ENCODE results near the gene POFUT1. TPM values are rescaled to one million over a fixed set of nuclear protein-coding genes. Genes with fewer than 3 reads are reported as not detected.

The POFUT1 gene
- polyA plus RNA-seq, 1 of the 3 experiments (the other 2 are of a cell fraction), result 35.6 TPM

DNA sequence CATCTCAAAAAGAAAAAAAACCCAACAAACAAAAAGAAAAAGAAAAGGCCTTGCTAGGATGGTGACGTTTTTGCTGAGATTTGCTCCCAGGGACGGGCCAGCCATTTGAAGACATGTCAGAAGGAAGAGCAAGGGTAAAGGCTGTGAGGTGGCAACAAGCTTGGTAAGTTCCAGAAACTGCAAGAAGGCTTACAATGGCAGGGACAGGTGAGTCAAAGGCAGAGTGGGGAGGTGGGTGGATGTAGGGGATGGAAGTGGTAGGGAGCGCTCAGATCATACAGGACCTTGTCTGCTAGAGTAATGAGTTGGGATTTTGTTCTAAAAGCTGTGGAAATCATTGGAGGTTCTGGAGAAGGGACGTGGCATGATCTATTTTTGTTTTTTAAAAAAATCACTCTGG lies 74.0 kb downstream of the POFUT1 start:
- CTCF ChIA-PET, result interaction anchor here (0.8 kb wide), 1 partner anchor 75 kb away, joined by 3 read pairs; no protein-coding TSS in a partner anchor
- no peak overlapping the region for H3K9ac ChIP-seq
- no peaks in the 10 kb centered on the region for H3K9me2 ChIP-seq
- POLR2A ChIA-PET, result no interaction called here
- H2AFZ ChIP-seq (ENCODE audit: low read depth), result no peak overlapping the region
- H3K27ac ChIP-seq (ENCODE audit: low read depth in 2 of 2, low read length in 1 of 2), result no peak overlapping the region
- peaks cover 72% of the 10 kb centered on the region for H3K79me2 ChIP-seq (ENCODE audit: insufficient read depth)
- DNase-seq, result no peak
- H3K9me3 ChIP-seq, result no peaks in the 10 kb centered on the region
- H3K4me1 ChIP-seq (ENCODE audit: control insufficient read depth in 1 of 2, insufficient read depth in 2 of 2, low read depth in 1 of 2, low read length in 1 of 2), result peaks cover 4 to 14% of the 10 kb centered on the region in 2 experiments
- no peaks in the 10 kb centered on the region for H3F3A ChIP-seq (replicated peaks; ENCODE audit: insufficient read depth)
- H4K20me1 ChIP-seq (ENCODE audit: insufficient read depth), result peaks cover 12% of the 10 kb centered on the region; the same call in 1 of the 2 replicates
- H3K36me3 ChIP-seq (replicated peaks in 1 of 2; ENCODE audit: control insufficient read depth in 1 of 2, insufficient read depth in 2 of 2, low read length in 1 of 2), result peaks cover 0 to 5% of the 10 kb centered on the region in 2 experiments
- H3K27me3 ChIP-seq (ENCODE audit: insufficient read depth), result no peaks in the 10 kb centered on the region
- no peak overlapping the region for H3K4me3 ChIP-seq (ENCODE audit: low read depth in 2 of 2, low read length in 1 of 2)
- WGBS (ENCODE audit: low lambda C conversion rate), result 96% methylated on average over 4 of the region's 4 CpGs
- no peak for TF ChIP-seq FOXM1 (IDR thresholded peaks at IDR 0.05; ENCODE audit: low read depth)
- no peak for TF ChIP-seq FOXJ3 (CRISPR knock-in tag; IDR thresholded peaks at IDR 0.05)
- no peak for TF ChIP-seq SMC3 (IDR thresholded peaks at IDR 0.05; ENCODE audit: low read depth, low read length)
- no peak for TF ChIP-seq EZH2phosphoT487 (IDR thresholded peaks at IDR 0.05; ENCODE audit: borderline replicate concordance, low read depth)
- TF ChIP-seq GATA2 (CRISPR knock-in tag; IDR thresholded peaks at IDR 0.05), result no peak
- TF ChIP-seq PBX3 (IDR thresholded peaks at IDR 0.05), result no peak
- TF ChIP-seq RXRA (IDR thresholded peaks at IDR 0.05; ENCODE audit: borderline replicate concordance, low read depth), result no peak
- TF ChIP-seq, protein P1, sequence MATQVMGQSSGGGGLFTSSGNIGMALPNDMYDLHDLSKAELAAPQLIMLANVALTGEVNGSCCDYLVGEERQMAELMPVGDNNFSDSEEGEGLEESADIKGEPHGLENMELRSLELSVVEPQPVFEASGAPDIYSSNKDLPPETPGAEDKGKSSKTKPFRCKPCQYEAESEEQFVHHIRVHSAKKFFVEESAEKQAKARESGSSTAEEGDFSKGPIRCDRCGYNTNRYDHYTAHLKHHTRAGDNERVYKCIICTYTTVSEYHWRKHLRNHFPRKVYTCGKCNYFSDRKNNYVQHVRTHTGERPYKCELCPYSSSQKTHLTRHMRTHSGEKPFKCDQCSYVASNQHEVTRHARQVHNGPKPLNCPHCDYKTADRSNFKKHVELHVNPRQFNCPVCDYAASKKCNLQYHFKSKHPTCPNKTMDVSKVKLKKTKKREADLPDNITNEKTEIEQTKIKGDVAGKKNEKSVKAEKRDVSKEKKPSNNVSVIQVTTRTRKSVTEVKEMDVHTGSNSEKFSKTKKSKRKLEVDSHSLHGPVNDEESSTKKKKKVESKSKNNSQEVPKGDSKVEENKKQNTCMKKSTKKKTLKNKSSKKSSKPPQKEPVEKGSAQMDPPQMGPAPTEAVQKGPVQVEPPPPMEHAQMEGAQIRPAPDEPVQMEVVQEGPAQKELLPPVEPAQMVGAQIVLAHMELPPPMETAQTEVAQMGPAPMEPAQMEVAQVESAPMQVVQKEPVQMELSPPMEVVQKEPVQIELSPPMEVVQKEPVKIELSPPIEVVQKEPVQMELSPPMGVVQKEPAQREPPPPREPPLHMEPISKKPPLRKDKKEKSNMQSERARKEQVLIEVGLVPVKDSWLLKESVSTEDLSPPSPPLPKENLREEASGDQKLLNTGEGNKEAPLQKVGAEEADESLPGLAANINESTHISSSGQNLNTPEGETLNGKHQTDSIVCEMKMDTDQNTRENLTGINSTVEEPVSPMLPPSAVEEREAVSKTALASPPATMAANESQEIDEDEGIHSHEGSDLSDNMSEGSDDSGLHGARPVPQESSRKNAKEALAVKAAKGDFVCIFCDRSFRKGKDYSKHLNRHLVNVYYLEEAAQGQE (IDR thresholded peaks at IDR 0.05; ENCODE audit: low read depth, low read length), result no peak
- TF ChIP-seq NFIC (IDR thresholded peaks at IDR 0.05; ENCODE audit: borderline replicate concordance), result no peak
- no peak for TF ChIP-seq ELF1 (IDR thresholded peaks at IDR 0.05)
- no peak overlapping the region for H3K4me2 ChIP-seq

DNA sequence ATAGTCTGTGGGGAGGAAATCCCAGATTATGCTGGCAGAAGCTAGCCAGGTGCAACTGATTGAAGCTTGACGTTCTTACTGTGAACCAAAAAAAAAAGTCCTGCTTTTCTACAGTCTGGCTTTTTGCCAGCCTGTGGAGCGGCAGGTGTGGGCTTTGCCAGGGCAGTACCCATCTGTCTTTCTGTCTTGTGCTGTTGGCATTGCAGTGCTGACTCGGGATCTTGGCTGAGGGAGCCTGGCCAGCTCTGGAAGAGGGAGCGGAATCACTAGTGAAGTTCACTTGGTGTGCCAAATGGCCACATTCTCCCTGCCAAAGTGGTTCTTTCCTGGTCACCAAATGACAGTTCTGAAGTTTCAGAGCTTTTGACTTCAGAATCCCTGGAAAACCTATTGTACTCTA lies 74.8 kb downstream of the POFUT1 start:
- H3K27ac ChIP-seq (ENCODE audit: low read depth in 2 of 2, low read length in 1 of 2), result no peak overlapping the region
- H3K79me2 ChIP-seq (ENCODE audit: insufficient read depth), result peaks cover 78% of the 10 kb centered on the region
- no peak overlapping the region for H3K4me3 ChIP-seq (ENCODE audit: low read depth in 2 of 2, low read length in 1 of 2)
- peaks cover 12% of the 10 kb centered on the region; the same call in 1 of the 2 replicates for H4K20me1 ChIP-seq (ENCODE audit: insufficient read depth)
- H2AFZ ChIP-seq (ENCODE audit: low read depth), result no peak overlapping the region
- no peak overlapping the region for H3K9ac ChIP-seq
- no peaks in the 10 kb centered on the region for H3K9me2 ChIP-seq
- CTCF ChIA-PET, result interaction anchor here (0.8 kb wide), 1 partner anchor 76 kb away, joined by 3 read pairs; no protein-coding TSS in a partner anchor
- no peaks in the 10 kb centered on the region for H3F3A ChIP-seq (replicated peaks; ENCODE audit: insufficient read depth)
- WGBS (ENCODE audit: low lambda C conversion rate), result 64% methylated on average over 3 of the region's 4 CpGs
- no peaks in the 10 kb centered on the region for H3K27me3 ChIP-seq (ENCODE audit: insufficient read depth)
- no peaks in the 10 kb centered on the region for H3K9me3 ChIP-seq
- DNase-seq, result no peak
- POLR2A ChIA-PET, result interaction anchor here (0.6 kb wide), 2 partner anchors 71 to 74 kb away, joined by 3 read pairs; no protein-coding TSS in a partner anchor
- H3K4me2 ChIP-seq, result no peak overlapping the region
- peaks cover 4 to 9% of the 10 kb centered on the region in 2 experiments for H3K4me1 ChIP-seq (ENCODE audit: control insufficient read depth in 1 of 2, insufficient read depth in 2 of 2, low read depth in 1 of 2, low read length in 1 of 2)
- H3K36me3 ChIP-seq (replicated peaks in 1 of 2; ENCODE audit: control insufficient read depth in 1 of 2, insufficient read depth in 2 of 2, low read length in 1 of 2), result peaks cover 0 to 5% of the 10 kb centered on the region in 2 experiments
- TF ChIP-seq SIN3A (IDR thresholded peaks at IDR 0.05; ENCODE audit: borderline replicate concordance, low read depth, low read length) (no peak), POLR2AphosphoS5 (IDR thresholded peaks at IDR 0.05; ENCODE audit: low read depth, low read length) (no peak), ELF1 (IDR thresholded peaks at IDR 0.05) (no peak), YY1 (IDR thresholded peaks at IDR 0.05; ENCODE audit: low read depth) (no peak), CHD2 (IDR thresholded peaks at IDR 0.05; ENCODE audit: low read length, partially characterized antibody) (no peak), RAD21 (IDR thresholded peaks at IDR 0.05; ENCODE audit: low read length) (no peak), NRF1 (IDR thresholded peaks at IDR 0.05; ENCODE audit: low read depth, low read length) (no peak), RCOR1 (IDR thresholded peaks at IDR 0.05; ENCODE audit: low read length) (no peak), TAF1 (IDR thresholded peaks at IDR 0.05; ENCODE audit: borderline replicate concordance, low read depth, low read length) (no peak), EZH2phosphoT487 (IDR thresholded peaks at IDR 0.05; ENCODE audit: borderline replicate concordance, low read depth) (no peak), USF1 (IDR thresholded peaks at IDR 0.05; ENCODE audit: borderline replicate concordance, low read depth) (no peak), CTCF (IDR thresholded peaks at IDR 0.05) (no peak)
- TF ChIP-seq, protein P2, sequence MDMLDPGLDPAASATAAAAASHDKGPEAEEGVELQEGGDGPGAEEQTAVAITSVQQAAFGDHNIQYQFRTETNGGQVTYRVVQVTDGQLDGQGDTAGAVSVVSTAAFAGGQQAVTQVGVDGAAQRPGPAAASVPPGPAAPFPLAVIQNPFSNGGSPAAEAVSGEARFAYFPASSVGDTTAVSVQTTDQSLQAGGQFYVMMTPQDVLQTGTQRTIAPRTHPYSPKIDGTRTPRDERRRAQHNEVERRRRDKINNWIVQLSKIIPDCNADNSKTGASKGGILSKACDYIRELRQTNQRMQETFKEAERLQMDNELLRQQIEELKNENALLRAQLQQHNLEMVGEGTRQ (IDR thresholded peaks at IDR 0.05; ENCODE audit: borderline replicate concordance, low read depth, low read length), result no peak

Data from SK-N-SH (cell line).